ENCODE measurements around the gene MAST2. TPM values are rescaled to one million over a fixed set of nuclear protein-coding genes. Genes with fewer than 3 reads are reported as not detected.
"Not testable (repeated sequence)": the region's sequence is repeated elsewhere in the genome, so short reads cannot be mapped to it uniquely, and the experiment has no call there.

MAST2 gene
- total and polyA plus RNA-seq, 2 of the 13 experiments (the other 11 are each of a cell fraction or from before 2014, with no cell fraction given), result 15.3 to 23.0 TPM

GRCh38 chr1:45925728-45926287 is 122.4 kb downstream of the MAST2 start (continued):
- TF ChIP-seq ZBTB8A (CRISPR knock-in tag; IDR thresholded peaks at IDR 0.05; ENCODE audit: borderline replicate concordance, low read depth), result no peak

GRCh38 chr1:45926330-45926729 is 122.9 kb downstream of the MAST2 start:
- ChIA-PET CTCF (ENCODE audit: low intra/inter-chr PET ratio, low total read pairs) (no interaction called here), POLR2A (no interaction called here)
- 0 out of 2 replicates have a peak, but pooled peaks cover 8% of the 10 kb centered on the region for H4K20me1 ChIP-seq (ENCODE audit: insufficient read depth, low read length)
- no peak for ATAC-seq
- H3K4me1 ChIP-seq (ENCODE audit: insufficient read depth, low read length), result peaks cover 32% of the 10 kb centered on the region
- H3K9me3 ChIP-seq (ENCODE audit: low read length), result no peaks in the 10 kb centered on the region
- BruUV-seq (replicated peaks), result no TSS peak
- no peak overlapping the region for H3K27ac ChIP-seq (ENCODE audit: extremely low read length, insufficient read depth, low read length)
- no peaks in the 10 kb centered on the region for H3K27me3 ChIP-seq (ENCODE audit: control insufficient read depth in 1 of 2, insufficient read depth in 2 of 2, low read length in 2 of 2)
- WGBS (ENCODE audit: low lambda C conversion rate), result 96% methylated on average over 2 of the region's 2 CpGs
- no peak overlapping the region for H3K4me3 ChIP-seq (replicated peaks in 1 of 3; ENCODE audit: insufficient read depth in 1 of 3, low read depth in 2 of 3, low read length in 3 of 3)
- intact Hi-C loops (cut with micrococcal nuclease; ENCODE audit: unreplicated experiment), result no loop called here
- DNase-seq (ENCODE audit: low spot score), result no peak
- H2AFZ ChIP-seq (ENCODE audit: low read length), result no peak overlapping the region
- no peak overlapping the region for H3K4me2 ChIP-seq (ENCODE audit: low read depth, low read length)
- in situ Hi-C loops (cut with HindIII; ENCODE audit: extremely low pct_ligation_motif_present, low pct_unique_long_range_greater_than_20kb), result no loop called here
- TF ChIP-seq SIN3A (IDR thresholded peaks at IDR 0.05; ENCODE audit: borderline replicate concordance, low read depth, low read length), result no peak
- no peak for TF ChIP-seq PHF8 (CRISPR knock-in tag; IDR thresholded peaks at IDR 0.05)
- no peak for TF ChIP-seq ZNF510 (CRISPR knock-in tag; IDR thresholded peaks at IDR 0.05; ENCODE audit: low read depth)
- no peak for TF ChIP-seq BCL3 (CRISPR knock-in tag; IDR thresholded peaks at IDR 0.05)
- no peak for TF ChIP-seq CEBPB (IDR thresholded peaks at IDR 0.05; ENCODE audit: borderline replicate concordance, low read depth, low read length)
- TF ChIP-seq CCAR2 (optimal IDR thresholded peaks at IDR 0.05; ENCODE audit: low read depth, low read length), result no peak
- no peak for TF ChIP-seq SNAPC2 (CRISPR knock-in tag; IDR thresholded peaks at IDR 0.05)
- no peak overlapping the region for H3K9ac ChIP-seq (ENCODE audit: insufficient read depth, low read depth, low read length)
- no peaks in the 10 kb centered on the region for H3K79me2 ChIP-seq (ENCODE audit: insufficient read depth, low read length)
- H3K36me3 ChIP-seq (replicated peaks in 1 of 2; ENCODE audit: control insufficient read depth in 1 of 2, insufficient read depth in 2 of 2, low read length in 2 of 2), result no peaks in the 10 kb centered on the region
- no peak for FAIRE-seq

GRCh38 chr1:45927231-45927915 is 124.0 kb downstream of the MAST2 start:
- peaks cover 32% of the 10 kb centered on the region for H3K4me1 ChIP-seq (ENCODE audit: insufficient read depth, low read length)
- H3K79me2 ChIP-seq (ENCODE audit: insufficient read depth, low read length); H3K9ac ChIP-seq (ENCODE audit: insufficient read depth, low read depth, low read length); H3K4me2 ChIP-seq (ENCODE audit: low read depth, low read length); H3K9me3 ChIP-seq (ENCODE audit: low read length); DNase-seq (ENCODE audit: low spot score); H3K4me3 ChIP-seq (replicated peaks in 1 of 3; ENCODE audit: insufficient read depth in 1 of 3, low read depth in 2 of 3, low read length in 3 of 3); BruUV-seq (replicated peaks); CTCF ChIA-PET (ENCODE audit: low intra/inter-chr PET ratio, low total read pairs); FAIRE-seq; in situ Hi-C loops (cut with HindIII; ENCODE audit: extremely low pct_ligation_motif_present, low pct_unique_long_range_greater_than_20kb); H3K27me3 ChIP-seq (ENCODE audit: control insufficient read depth in 1 of 2, insufficient read depth in 2 of 2, low read length in 2 of 2); POLR2A ChIA-PET; H3K36me3 ChIP-seq (replicated peaks in 1 of 2; ENCODE audit: control insufficient read depth in 1 of 2, insufficient read depth in 2 of 2, low read length in 2 of 2); H4K20me1 ChIP-seq (ENCODE audit: insufficient read depth, low read length); H3K27ac ChIP-seq (ENCODE audit: extremely low read length, insufficient read depth, low read length); intact Hi-C loops (cut with micrococcal nuclease; ENCODE audit: unreplicated experiment); ATAC-seq; H2AFZ ChIP-seq (ENCODE audit: low read length): not testable (repeated sequence)
- 98% methylated on average over 14 of the region's 14 CpGs for WGBS (ENCODE audit: low lambda C conversion rate)

Data from HepG2 (cell line).